GM18867 (cell line): ENCODE data around the gene SPATC1L.

Experiments used
- ATAC-seq: cut with Tn5 transposase; IDR thresholded peaks from one replicate; pipeline ENCODE4 v1.9.1; 2021; ENCODE audit warnings: mild to moderate bottlenecking, moderate library complexity; ENCODE audit not compliant: unreplicated experiment

SPATC1L gene

GRCh38 chr21:46122758-46123683 lies 61.2 kb downstream of the SPATC1L start:
- no peak for ATAC-seq

GRCh38 chr21:46122237-46122671 lies 62.0 kb downstream of the SPATC1L start:
- no peak for ATAC-seq

- ATAC-seq = no peak
These were observed 62.7 kb downstream of the SPATC1L start for GRCh38 chr21:46121286-46122221.

- no peak for ATAC-seq
These were observed 63.7 kb downstream of the SPATC1L start for GRCh38 chr21:46120301-46121285.

GRCh38 chr21:46119637-46120271 lies 64.5 kb downstream of the SPATC1L start:
- ATAC-seq = no peak

- ATAC-seq = no peak
These were observed 65.1 kb downstream of the SPATC1L start for GRCh38 chr21:46119144-46119636.

GRCh38 chr21:46118316-46119143 lies 65.7 kb downstream of the SPATC1L start:
- ATAC-seq = no peak

- ATAC-seq = no peak
These were observed 66.5 kb downstream of the SPATC1L start for GRCh38 chr21:46117586-46118315.

- no peak for ATAC-seq
These were observed 67.3 kb downstream of the SPATC1L start for GRCh38 chr21:46116776-46117585.

GRCh38 chr21:46116189-46116775 lies 68.0 kb downstream of the SPATC1L start:
- no peak for ATAC-seq

- ATAC-seq = no peak
These were observed 68.6 kb downstream of the SPATC1L start for GRCh38 chr21:46115441-46116188.

GRCh38 chr21:46114963-46115362 lies 69.3 kb downstream of the SPATC1L start:
- no peak for ATAC-seq

- ATAC-seq = no peak
These were observed 70.6 kb downstream of the SPATC1L start for GRCh38 chr21:46113497-46114176.

GRCh38 chr21:46112725-46113215 lies 71.5 kb downstream of the SPATC1L start:
- no peak for ATAC-seq
